Uterus (tissue), 4 donors: ENCODE results near the gene MYO9B. TPM values are rescaled to one million over a fixed set of nuclear protein-coding genes. Genes with fewer than 3 reads are reported as not detected.

Source experiments
- DNase-seq, 2 donors: peaks; one replicate each; pipeline ENCODE4 v3.0.0-alpha.2; 2019 to 2020
- H3K27ac ChIP-seq, 2 donors: fragments of 200-600 bp; sonication (generic); 1 replicate in 1 of 2; 2 replicates in 1 of 2; pipeline ENCODE4 v1.5.1; 2016 to 2018
- H3K27me3 ChIP-seq, 2 donors: fragments of 200-600 bp; sonication (generic); one replicate each; pipeline ENCODE4 v1.5.1; 2018 to 2019; ENCODE audit warnings: control low read depth in 1 of 2
- H3K36me3 ChIP-seq, 2 donors: fragments of 200-600 bp; sonication (generic); one replicate each; pipeline ENCODE4 v1.5.1; 2019; ENCODE audit warnings: control low read depth in 1 of 2
- H3K4me1 ChIP-seq, 2 donors: fragments of 200-600 bp; sonication (generic); one replicate each; pipeline ENCODE4 v1.5.1; 2018 to 2019; ENCODE audit warnings: control low read depth in 1 of 2
- H3K4me3 ChIP-seq, 2 donors: fragments of 200-600 bp; sonication (generic); 1 replicate in 1 of 2; 2 replicates in 1 of 2; pipeline ENCODE4 v1.5.1; 2018 to 2019; ENCODE audit warnings: mild to moderate bottlenecking in 1 of 2
- H3K9me3 ChIP-seq, 2 donors: fragments of 200-600 bp; sonication (generic); one replicate each; pipeline ENCODE4 v1.5.1; 2019; ENCODE audit warnings: control low read depth in 1 of 2
- CTCF ChIP-seq, 4 experiments: fragments of 200-600 bp in 2 of 4; fragments of 450-650 bp in 2 of 4; sonication (generic) in 2 of 4; IDR thresholded peaks; one replicate each; pipeline ENCODE4 v1.5.1; 2016 to 2019; ENCODE audit warnings: antibody characterized with exemption in 4 of 4, mild to moderate bottlenecking in 2 of 4, moderate library complexity in 1 of 4
- POLR2A ChIP-seq, 2 donors: fragments of 450-650 bp; IDR thresholded peaks; one replicate each; pipeline ENCODE4 v1.6.1; 2016; ENCODE audit warnings: antibody characterized with exemption in 2 of 2, mild to moderate bottlenecking in 1 of 2, moderate library complexity in 1 of 2
- intact Hi-C: fragments of 100-400 bp; cut with DNase I; formaldehyde crosslinking; loops from one replicate; pipeline ENCODE4 v1.15.1; 2023; ENCODE audit warnings: low total_unique reads
- total RNA-seq, 4 donors: library from RNA; depleted of rRNA in 3 of 4; stranded (reverse); fragments of >200 nt in 3 of 4; gene quantifications; one replicate each; pipeline versions ENCODE4 v1.1.0 to v1.2.4, GENCODE V29; 2014 to 2023
- donor health status: DM: yes; HTN: yes; CAD: no.

Gene MYO9B
- total RNA-seq, 4 donors from 2014 or later: 17.6 to 117 (median 54.1) TPM

GRCh38 chr19:17118957-17119356 lies 43.4 kb downstream of the MYO9B start:
- intact Hi-C loops: no loop called here
- TF ChIP-seq POLR2A (IDR thresholded peaks at IDR 0.05) (no peak), CTCF (IDR thresholded peaks at IDR 0.05) (no peak)

GRCh38 chr19:17121736-17122293 lies 46.2 kb downstream of the MYO9B start:
- Histone ChIP-seq H3K4me3 (no peak overlapping the region), H3K9me3 (no peaks in the 10 kb centered on the region), H3K36me3 (no peaks in the 10 kb centered on the region), H3K4me1 (no peaks in the 10 kb centered on the region), H3K27me3 (no peaks in the 10 kb centered on the region), H3K27ac (no peak overlapping the region)
- intact Hi-C loops: no loop called here
- DNase-seq: no peak
- TF ChIP-seq CTCF (IDR thresholded peaks at IDR 0.05) (no peak), POLR2A (IDR thresholded peaks at IDR 0.05) (no peak)

More at GRCh38 chr19:17118957-17119356, 43.4 kb downstream of the MYO9B start:
- Histone ChIP-seq H3K36me3 (no peaks in the 10 kb centered on the region), H3K27ac (no peak overlapping the region), H3K9me3 (no peaks in the 10 kb centered on the region), H3K4me3 (no peak overlapping the region), H3K4me1 (no peaks in the 10 kb centered on the region), H3K27me3 (no peaks in the 10 kb centered on the region)
- DNase-seq: no peak

GRCh38 chr19:17123041-17123440 lies 47.5 kb downstream of the MYO9B start:
- intact Hi-C loops: no loop called here
- no peaks in the 10 kb centered on the region for H3K36me3 ChIP-seq

GRCh38 chr19:17124025-17124424 lies 48.4 kb downstream of the MYO9B start:
- Histone ChIP-seq H3K4me1 (no peaks in the 10 kb centered on the region), H3K36me3 (no peaks in the 10 kb centered on the region), H3K4me3 (no peak overlapping the region), H3K9me3 (no peaks in the 10 kb centered on the region), H3K27me3 (no peaks in the 10 kb centered on the region), H3K27ac (no peak overlapping the region)
- TF ChIP-seq CTCF (IDR thresholded peaks at IDR 0.05): no peak
- TF ChIP-seq POLR2A (IDR thresholded peaks at IDR 0.05): no peak
- DNase-seq: no peak
- intact Hi-C loops: no loop called here

More at GRCh38 chr19:17123041-17123440, 47.5 kb downstream of the MYO9B start:
- H3K4me3 ChIP-seq: no peak overlapping the region
- DNase-seq: no peak
- no peaks in the 10 kb centered on the region for H3K4me1 ChIP-seq
- H3K9me3 ChIP-seq: no peaks in the 10 kb centered on the region
- TF ChIP-seq CTCF (IDR thresholded peaks at IDR 0.05): no peak
- H3K27ac ChIP-seq: no peak overlapping the region
- H3K27me3 ChIP-seq: no peaks in the 10 kb centered on the region

- H3K27ac ChIP-seq: peak overlapping the region; percentile 4 to 35
- H3K9me3 ChIP-seq: no peaks in the 10 kb centered on the region
- no peak for TF ChIP-seq CTCF (IDR thresholded peaks at IDR 0.05)
- TF ChIP-seq POLR2A (IDR thresholded peaks at IDR 0.05): no peak
- no peaks in the 10 kb centered on the region for H3K36me3 ChIP-seq
- no peak overlapping the region for H3K4me3 ChIP-seq
- H3K4me1 ChIP-seq: no peaks in the 10 kb centered on the region
- no peak for DNase-seq
- intact Hi-C loops: no loop called here
- H3K27me3 ChIP-seq: no peaks in the 10 kb centered on the region
These were observed 49.6 kb downstream of the MYO9B start for GRCh38 chr19:17125062-17125727.
